ENCODE measurements around the gene GFOD1. TPM values are rescaled to one million over a fixed set of nuclear protein-coding genes. Genes with fewer than 3 reads are reported as not detected.

Gene GFOD1, protein sequence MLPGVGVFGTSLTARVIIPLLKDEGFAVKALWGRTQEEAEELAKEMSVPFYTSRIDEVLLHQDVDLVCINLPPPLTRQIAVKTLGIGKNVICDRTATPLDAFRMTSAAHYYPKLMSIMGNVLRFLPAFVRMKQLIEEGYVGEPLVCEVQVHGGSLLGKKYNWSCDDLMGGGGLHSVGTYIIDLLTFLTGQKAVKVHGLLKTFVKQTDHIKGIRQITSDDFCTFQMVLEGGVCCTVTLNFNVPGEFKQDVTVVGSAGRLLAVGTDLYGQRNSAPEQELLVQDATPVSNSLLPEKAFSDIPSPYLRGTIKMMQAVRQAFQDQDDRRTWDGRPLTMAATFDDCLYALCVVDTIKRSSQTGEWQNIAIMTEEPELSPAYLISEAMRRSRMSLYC
- 2.4 and 2.8 TPM in 2 replicates for total RNA-seq

GRCh38 chr6:13487122-13488014 lies at the start of gene GFOD1:
Gene GFOD1 (minus strand): TSS chr6:13487600. CDS start chr6:13486890, 710 bp downstream.
- intact Hi-C loops (cut with micrococcal nuclease): loop anchor here (1.0 to 5.0 kb wide), 7 partner anchors 127 to 630 kb away; partner anchors contain the start of genes CD83, MCUR1, NOL7 and TBC1D7

GRCh38 chr6:13536796-13537526 lies 49.6 kb upstream of the GFOD1 start:
- intact Hi-C loops (cut with micrococcal nuclease): loop anchor here (2.0 to 10.0 kb wide), 2 partner anchors 54 to 342 kb away; no protein-coding TSS in a partner anchor

DNA sequence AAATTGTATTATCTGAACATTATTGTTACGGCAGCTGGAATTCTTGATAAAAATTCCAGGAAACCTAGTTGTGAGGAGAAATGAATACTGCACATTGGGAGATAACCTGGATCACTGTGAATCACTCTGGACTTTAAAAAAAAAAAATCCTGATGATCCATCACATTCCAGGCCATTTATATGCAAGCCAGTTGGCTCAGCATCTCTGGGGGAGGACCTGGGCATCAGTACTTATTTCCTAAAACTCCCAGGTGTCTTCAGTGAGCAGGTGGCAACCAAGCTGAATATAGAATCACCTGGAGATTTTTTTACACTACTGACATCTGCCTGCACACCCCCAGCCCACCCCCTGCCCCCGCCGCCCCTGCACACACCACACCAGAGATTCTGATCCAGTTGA lies 47.9 kb upstream of the GFOD1 start:
- intact Hi-C loops (cut with micrococcal nuclease): loop anchor here (10.0 kb wide), 1 partner anchor 341 kb away; no protein-coding TSS in a partner anchor

DNA sequence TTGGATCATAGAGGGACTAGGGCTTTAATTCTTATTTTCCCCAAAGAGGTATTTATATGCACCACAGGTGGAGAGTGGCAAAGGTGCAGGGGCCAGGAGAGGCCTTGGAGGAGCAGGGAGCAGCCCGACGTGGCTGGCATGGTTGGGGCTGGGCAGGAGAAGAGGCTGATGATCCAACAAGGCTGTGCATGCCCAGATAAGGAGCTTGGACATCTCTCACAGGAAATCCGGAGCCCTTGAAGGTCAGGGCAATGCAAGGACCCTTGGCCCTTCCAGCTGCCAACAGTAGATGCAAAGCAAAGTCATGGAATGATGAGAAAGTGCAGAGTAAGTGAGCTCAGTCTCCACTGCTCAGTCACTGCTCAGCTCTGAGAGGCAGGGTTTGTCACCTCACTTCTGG lies 47.1 kb upstream of the GFOD1 start:
- intact Hi-C loops (cut with micrococcal nuclease): loop anchor here (10.0 kb wide), 1 partner anchor 340 kb away; no protein-coding TSS in a partner anchor

DNA sequence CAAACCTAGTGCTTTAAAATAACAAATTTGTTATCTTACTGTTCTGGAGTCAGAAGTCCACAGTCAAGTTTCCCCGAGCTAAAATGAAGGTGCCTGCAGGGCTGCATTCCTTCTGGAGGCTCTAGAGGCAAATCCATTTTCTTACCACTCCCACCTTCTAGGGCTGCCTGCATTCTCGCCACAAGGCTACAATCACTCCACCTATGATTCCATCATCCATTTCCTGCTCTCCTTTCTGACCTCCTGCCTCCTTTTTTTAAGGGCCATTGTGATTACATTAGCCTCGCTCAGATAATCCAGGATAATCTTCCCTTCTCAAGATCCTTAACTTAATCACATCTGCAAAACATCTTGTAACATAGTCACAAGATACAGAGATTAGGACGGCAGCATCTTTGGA lies 44.6 kb upstream of the GFOD1 start:
- intact Hi-C loops (cut with micrococcal nuclease): loop anchor here (10.0 kb wide), 1 partner anchor 337 kb away; no protein-coding TSS in a partner anchor

DNA sequence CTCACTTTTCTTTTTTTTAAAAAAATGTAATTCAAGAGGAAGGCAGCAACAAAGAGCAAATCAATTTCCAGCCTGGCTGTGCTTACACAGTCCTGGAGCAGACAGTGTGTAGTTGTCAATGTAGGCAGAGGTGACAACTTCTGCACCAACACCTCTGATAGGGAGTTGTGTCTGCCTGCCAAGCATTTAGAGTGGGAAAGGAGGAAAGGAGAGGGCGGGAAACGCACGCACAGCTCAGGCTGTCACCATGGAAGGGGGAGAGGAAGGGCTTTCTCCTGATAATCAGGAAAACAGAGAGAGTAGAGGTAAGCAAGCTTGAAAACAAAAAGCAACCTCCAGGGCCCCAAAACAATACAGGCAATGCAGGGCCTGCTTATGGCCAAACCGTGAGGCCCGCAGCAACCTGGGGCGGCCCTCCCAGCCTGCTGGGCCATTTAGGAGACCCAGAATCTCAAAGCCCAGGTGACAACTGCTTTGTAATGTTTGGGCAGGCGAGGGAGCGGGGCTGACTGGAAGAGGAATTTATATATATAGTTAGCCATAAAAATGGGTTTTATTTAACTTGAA lies 41.5 kb upstream of the GFOD1 start:
- intact Hi-C loops (cut with micrococcal nuclease): no loop called here

- intact Hi-C loops (cut with micrococcal nuclease): no loop called here
Observed at GRCh38 chr6:13528232-13528631, 40.8 kb upstream of the GFOD1 start.

- intact Hi-C loops (cut with micrococcal nuclease): no loop called here
Observed at GRCh38 chr6:13527671-13528056, 40.3 kb upstream of the GFOD1 start.

DNA sequence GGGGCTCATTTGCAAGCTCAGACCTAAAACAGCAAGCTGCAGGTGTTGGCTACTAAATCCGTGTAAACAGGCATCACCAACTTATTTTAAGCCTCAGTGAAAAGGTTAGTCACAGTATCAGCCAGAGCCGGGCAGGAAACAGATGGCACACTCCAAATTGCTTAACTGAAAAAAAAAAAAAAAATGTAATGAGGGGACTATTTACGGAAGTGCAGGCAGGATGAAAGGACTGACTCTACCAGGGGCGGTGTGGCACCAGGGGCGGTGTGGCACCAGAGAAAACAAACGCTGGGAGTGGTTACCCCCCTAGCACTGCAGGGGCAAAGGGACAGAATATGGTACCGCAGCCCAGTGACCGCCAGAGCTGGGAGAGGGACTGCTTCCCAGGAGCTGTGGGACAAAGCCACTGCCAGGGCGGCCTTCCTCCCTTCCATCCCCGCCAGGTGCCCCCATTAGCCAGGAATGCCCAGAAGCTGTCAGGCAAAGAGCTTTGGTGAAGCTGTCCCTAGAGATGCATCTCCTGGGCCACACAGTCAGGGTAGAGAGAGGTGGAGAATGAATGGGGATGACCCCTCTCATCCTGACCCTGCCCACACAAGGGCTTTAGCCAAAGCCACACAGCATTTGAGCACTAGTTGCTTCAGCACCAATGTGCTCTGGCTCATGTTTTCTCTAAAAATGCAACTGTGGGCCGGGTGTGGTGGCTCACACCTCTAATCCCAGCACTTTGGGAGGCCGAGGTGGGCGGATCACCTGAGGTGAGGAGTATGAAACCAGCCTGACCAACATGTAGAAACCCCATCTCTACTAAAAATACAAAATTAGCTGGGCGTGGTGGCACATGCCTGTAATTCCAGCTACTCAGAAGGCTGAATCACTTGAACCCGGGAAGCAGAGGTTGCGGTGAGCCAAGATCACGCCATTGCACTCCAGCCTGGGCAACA lies 39.6 kb upstream of the GFOD1 start:
- intact Hi-C loops (cut with micrococcal nuclease): no loop called here

GRCh38 chr6:13526357-13526726 lies 38.9 kb upstream of the GFOD1 start:
- intact Hi-C loops (cut with micrococcal nuclease): no loop called here

- intact Hi-C loops (cut with micrococcal nuclease): no loop called here
Observed at GRCh38 chr6:13524801-13525508, 37.6 kb upstream of the GFOD1 start.

DNA sequence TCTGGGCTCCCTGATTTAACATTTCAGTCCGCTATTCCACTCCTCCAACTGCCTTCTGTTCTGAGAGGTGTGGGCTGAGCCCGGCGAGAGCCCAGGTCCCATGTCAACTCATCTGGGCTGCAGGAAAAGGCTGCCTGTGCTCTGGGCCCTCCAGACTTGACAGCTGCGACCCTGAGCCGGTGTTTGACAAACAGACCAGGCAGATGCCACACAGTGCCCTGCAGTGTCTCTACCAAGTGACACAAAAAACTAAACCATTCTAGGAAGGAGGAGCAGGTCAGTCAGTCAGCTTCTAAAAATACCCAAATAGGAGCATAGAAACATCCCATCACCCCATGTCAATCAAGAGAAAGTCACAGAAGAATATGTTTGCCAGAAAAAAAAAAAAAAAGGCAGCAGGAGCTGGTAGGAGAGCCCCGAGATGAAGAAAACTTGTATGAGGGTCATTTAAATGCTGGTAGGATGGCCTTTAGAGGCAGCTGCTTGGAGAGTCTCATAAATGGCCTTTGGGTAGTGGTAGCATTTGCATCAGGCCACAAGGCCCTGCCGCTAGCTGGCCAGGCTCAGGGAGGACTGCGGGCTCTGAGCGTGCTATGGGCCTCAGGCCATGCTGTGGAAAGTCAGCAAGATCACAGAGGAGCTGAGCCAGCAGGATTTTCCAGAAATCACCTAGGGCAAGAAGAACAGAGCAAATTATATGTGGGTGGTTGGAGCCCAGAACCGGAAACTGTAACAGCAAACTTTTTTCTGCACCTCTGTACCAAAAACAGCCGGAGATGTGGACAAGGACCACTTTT lies 36.6 kb upstream of the GFOD1 start:
- intact Hi-C loops (cut with micrococcal nuclease): no loop called here

- intact Hi-C loops (cut with micrococcal nuclease): no loop called here
Observed at GRCh38 chr6:13522656-13523055, 35.3 kb upstream of the GFOD1 start.

DNA sequence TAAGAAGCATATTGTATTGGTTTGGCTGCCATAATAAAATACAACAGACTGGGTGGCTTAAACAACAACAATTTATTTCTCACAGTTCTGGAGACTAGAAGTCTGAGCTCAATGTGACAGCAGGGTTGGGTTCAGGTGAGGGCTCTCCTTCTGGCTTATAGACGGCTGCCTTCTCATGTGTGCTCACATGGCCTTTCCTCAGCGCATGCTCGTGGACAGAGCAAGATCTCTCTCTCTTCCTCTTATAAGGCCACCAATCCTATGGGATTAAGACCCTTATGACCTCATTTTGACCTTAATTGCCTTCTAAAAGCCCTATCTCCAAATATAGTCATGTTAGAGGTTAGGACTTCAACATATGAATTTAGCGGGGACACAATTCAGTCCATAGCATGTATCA lies 32.4 kb upstream of the GFOD1 start:
- intact Hi-C loops (cut with micrococcal nuclease): no loop called here

DNA sequence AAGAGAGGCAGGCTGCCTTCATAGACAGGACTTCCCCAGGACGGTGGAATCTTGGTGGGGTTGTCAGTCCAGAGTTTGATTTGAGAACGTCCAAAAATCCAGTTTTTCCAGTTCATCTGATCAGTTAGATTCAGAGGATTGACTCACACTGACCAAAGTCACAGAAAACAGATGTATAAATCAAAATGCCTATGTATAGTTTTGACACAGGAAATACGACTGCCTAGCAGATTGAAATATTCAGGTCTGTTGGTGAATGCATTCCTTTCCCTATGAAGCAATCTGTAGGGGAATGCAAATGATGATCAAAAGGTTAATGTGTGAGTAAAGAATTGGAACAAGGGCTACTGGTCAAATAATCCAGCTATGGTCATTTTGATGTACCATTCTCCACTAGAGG lies 29.7 kb upstream of the GFOD1 start:
- intact Hi-C loops (cut with micrococcal nuclease): no loop called here

- intact Hi-C loops (cut with micrococcal nuclease): no loop called here
Observed at GRCh38 chr6:13515912-13516311, 28.5 kb upstream of the GFOD1 start.

DNA sequence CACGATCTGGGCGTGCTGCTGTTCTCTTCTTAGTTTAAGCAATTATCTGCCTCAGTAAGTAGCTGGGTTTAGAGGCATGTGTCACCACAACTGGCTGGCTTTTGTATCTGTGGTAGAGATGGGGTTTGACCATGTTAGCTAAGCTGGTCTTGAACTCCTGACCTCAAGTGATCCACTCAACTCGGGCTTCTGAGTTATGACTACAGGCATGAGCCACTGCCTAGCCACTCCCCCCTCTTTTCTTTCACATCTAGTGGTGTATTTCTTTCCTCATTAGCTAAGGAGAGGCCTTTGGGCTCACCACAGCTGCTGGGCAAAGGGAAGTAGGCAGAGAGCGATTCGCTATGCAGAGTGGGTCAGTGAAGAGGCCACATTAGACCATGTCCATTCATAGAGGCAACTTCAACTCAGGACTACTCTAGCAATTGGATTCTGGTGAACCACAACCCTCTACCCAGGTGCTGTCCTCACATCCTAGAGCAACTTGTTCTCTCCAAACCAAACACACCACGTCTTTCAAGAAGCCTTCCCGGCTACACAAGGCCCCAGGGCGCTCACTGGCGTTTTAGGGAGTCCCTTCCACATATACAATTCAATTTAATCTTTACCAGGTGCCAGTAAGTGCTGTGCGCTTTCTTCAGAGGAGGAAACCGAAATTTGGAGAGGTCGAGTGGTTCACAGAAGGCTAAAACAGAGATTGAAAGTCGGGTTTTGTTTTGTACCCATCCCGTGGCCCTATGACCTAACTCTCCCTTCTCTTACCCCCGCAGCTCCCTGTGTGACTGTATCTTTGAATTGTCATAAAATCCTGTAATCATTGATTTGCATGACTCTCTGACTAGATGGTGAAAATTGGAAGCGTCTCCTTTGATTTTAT lies 26.5 kb upstream of the GFOD1 start:
- intact Hi-C loops (cut with micrococcal nuclease): no loop called here

Data from T-helper 1 cell treated with Interleukin-12 subunit alpha and Interleukin-12 subunit beta and Interleukin-4 antibody, amounts not matched to agents 30 ng/mL and 1 ng/mL, for 36 hours (primary cell).